OCI-LY3 (cell line): ENCODE measurements around the gene ZNF547.

ENCODE experiments used
- H2AFZ ChIP-seq: fragments of 200-600, 300-600 bp; shearing (Covaris generic); 2 replicates; pipeline ENCODE4 v1.6.0; 2014; ENCODE audit warnings: antibody characterized with exemption, low read depth, low read length
- H3K27ac ChIP-seq: fragments of 200-600, 300-600 bp; sonication (generic); 2 replicates; pipeline ENCODE4 v1.5.1; 2014; ENCODE audit warnings: mild to moderate bottlenecking, low read length, moderate library complexity, mixed read lengths
- H3K27me3 ChIP-seq: fragments of 200-600, 300-600 bp; sonication (generic); 2 replicates; pipeline ENCODE4 v1.6.1; 2014; ENCODE audit warnings: low read depth, low read length, mixed read lengths
- H3K36me3 ChIP-seq: fragments of 200-600, 300-600 bp; sonication (generic); replicated peaks from 2 replicates; pipeline ENCODE3; 2014; ENCODE audit warnings: low read depth, low read length, mixed read lengths
- H3K4me1 ChIP-seq: fragments of 300-600, 200-600 bp; sonication (generic); 2 replicates; pipeline ENCODE4 v1.6.1; 2014; ENCODE audit warnings: low read length, mixed read lengths
- H3K4me2 ChIP-seq: fragments of 200-600, 300-600 bp; sonication (generic); 2 replicates; pipeline ENCODE4 v1.6.1; 2014; ENCODE audit warnings: low read length, mixed read lengths
- H3K4me3 ChIP-seq: fragments of 300-600, 200-600 bp; sonication (generic); 2 replicates; pipeline ENCODE4 v1.5.1; 2014; ENCODE audit warnings: antibody characterized with exemption, mild to moderate bottlenecking, low read length, moderate library complexity
- H3K79me2 ChIP-seq: fragments of 300-600, 200-600 bp; shearing (Covaris generic); 2 replicates; pipeline ENCODE4 v1.6.1; 2014; ENCODE audit warnings: mild to moderate bottlenecking, low read length, mixed read lengths
- H3K9ac ChIP-seq: fragments of 300-600, 200-600 bp; shearing (Covaris generic); 2 replicates; pipeline ENCODE4 v1.6.0; 2014; ENCODE audit warnings: mild to moderate bottlenecking, low read length, moderate library complexity
- H3K9me3 ChIP-seq: fragments of 200-600, 300-600 bp; shearing (Covaris generic); 2 replicates; pipeline ENCODE4 v1.6.1; 2014; ENCODE audit warnings: low read length, mixed read lengths; ENCODE audit not compliant: insufficient read depth
- H4K20me1 ChIP-seq: fragments of 200-600, 300-600 bp; sonication (generic); 2 replicates; pipeline ENCODE4 v1.6.1; 2016; ENCODE audit warnings: low read length, mixed read lengths; ENCODE audit not compliant: insufficient read depth
- CTCF ChIP-seq: fragments of 200-600, 300-600 bp; sonication (generic); IDR thresholded peaks from 2 replicates; pipeline ENCODE4 v1.5.1; 2014; ENCODE audit warnings: antibody characterized with exemption, low read length, low read depth
- EZH2phosphoT487 ChIP-seq: fragments of 200-600 bp; shearing (Covaris generic); IDR thresholded peaks from 2 replicates; pipeline ENCODE4 v1.6.1; 2018; ENCODE audit warnings: antibody characterized with exemption, mixed run types, low read depth

Gene ZNF547

GRCh38 chr19:57348136-57348535 is 15.2 kb upstream of the ZNF547 start:
- peaks cover 3% of the 10 kb centered on the region for H3K36me3 ChIP-seq
- H3K27ac ChIP-seq, result no peak overlapping the region
- TF ChIP-seq CTCF (no peak), EZH2phosphoT487 (no peak)
- H3K27me3 ChIP-seq, result no peaks in the 10 kb centered on the region
- H3K4me1 ChIP-seq, result peaks cover 16% of the 10 kb centered on the region
- H2AFZ ChIP-seq, result no peak overlapping the region
- no peaks in the 10 kb centered on the region for H3K9me3 ChIP-seq
- peaks cover 21% of the 10 kb centered on the region for H3K79me2 ChIP-seq
- H3K9ac ChIP-seq, result no peak overlapping the region
- H4K20me1 ChIP-seq, result no peaks in the 10 kb centered on the region; the same call in 1 of the 2 replicates
- no peak overlapping the region for H3K4me3 ChIP-seq
- no peak overlapping the region for H3K4me2 ChIP-seq

- Histone ChIP-seq H3K36me3 (peaks cover 17% of the 10 kb centered on the region), H3K4me3 (peak within 1 kb of the TSS; percentile 93), H3K9ac (peak within 1 kb of the TSS; percentile 80), H4K20me1 (no peaks in the 10 kb centered on the region; the same call in 1 of the 2 replicates), H3K4me1 (peaks cover 16% of the 10 kb centered on the region), H3K27ac (no peak within 1 kb of the TSS), H3K27me3 (no peaks in the 10 kb centered on the region), H3K79me2 (peaks cover 27% of the 10 kb centered on the region), H3K4me2 (peak within 1 kb of the TSS; percentile 92), H2AFZ (peak within 1 kb of the TSS; percentile 69), H3K9me3 (no peaks in the 10 kb centered on the region)
- no peak for TF ChIP-seq CTCF
- no peak for TF ChIP-seq EZH2phosphoT487
Measured at GRCh38 chr19:57350877-57351805, 12.2 kb upstream of the ZNF547 start, which contains the start of gene ZNF304. Gene ZNF304 (plus strand): TSS chr19:57351271. CDS start chr19:57351665, 394 bp downstream.

- Histone ChIP-seq H3K36me3 (peaks cover 24% of the 10 kb centered on the region), H3K4me2 (peak overlapping the region; percentile 92), H3K27ac (no peak overlapping the region), H2AFZ (no peak overlapping the region), H3K27me3 (no peaks in the 10 kb centered on the region), H4K20me1 (no peaks in the 10 kb centered on the region; the same call in 1 of the 2 replicates), H3K9me3 (no peaks in the 10 kb centered on the region), H3K9ac (peak overlapping the region; percentile 80), H3K4me3 (peak overlapping the region; percentile 93), H3K4me1 (peaks cover 16% of the 10 kb centered on the region), H3K79me2 (peaks cover 27% of the 10 kb centered on the region)
- TF ChIP-seq EZH2phosphoT487 (no peak), CTCF (no peak)
Measured at GRCh38 chr19:57351867-57352266, 11.5 kb upstream of the ZNF547 start.

- Histone ChIP-seq H3K27me3 (no peaks in the 10 kb centered on the region), H2AFZ (no peak overlapping the region), H3K9ac (no peak overlapping the region), H3K27ac (no peak overlapping the region), H3K36me3 (peaks cover 52% of the 10 kb centered on the region), H4K20me1 (no peaks in the 10 kb centered on the region; the same call in 1 of the 2 replicates), H3K4me2 (no peak overlapping the region), H3K9me3 (no peaks in the 10 kb centered on the region), H3K79me2 (peaks cover 33% of the 10 kb centered on the region), H3K4me3 (no peak overlapping the region), H3K4me1 (peaks cover 11% of the 10 kb centered on the region)
- TF ChIP-seq EZH2phosphoT487 (no peak), CTCF (no peak)
Measured at GRCh38 chr19:57355916-57356315, 7.4 kb upstream of the ZNF547 start.
